Urinary bladder (tissue), 4 donors: ENCODE results near the gene MSRB1. TPM values are rescaled to one million over a fixed set of nuclear protein-coding genes. Genes with fewer than 3 reads are reported as not detected.
A peak's percentile ranks its signal among the peaks of the same experiment; 100 is the strongest.
"Not testable (repeated sequence)": the region's sequence is repeated elsewhere in the genome, so short reads cannot be mapped to it uniquely, and the experiment has no call there.

Source experiments
- DNase-seq: peaks from one replicate; pipeline ENCODE4 v3.0.0-alpha.2; 2015; ENCODE audit errors: extremely low spot score
- H3K27ac ChIP-seq: one replicate; pipeline ENCODE4 v1.5.1; 2013; ENCODE audit warnings: low read depth, mild to moderate bottlenecking, moderate library complexity
- H3K36me3 ChIP-seq: one replicate; pipeline ENCODE4 v1.6.1; 2013; ENCODE audit warnings: mild to moderate bottlenecking, moderate library complexity; ENCODE audit not compliant: insufficient read depth
- H3K4me1 ChIP-seq: one replicate; pipeline ENCODE4 v1.6.1; 2013; ENCODE audit warnings: mild to moderate bottlenecking, moderate library complexity; ENCODE audit not compliant: insufficient read depth
- H3K4me3 ChIP-seq: one replicate; pipeline ENCODE4 v1.5.1; 2013; ENCODE audit warnings: low read depth, low read length
- WGBS: extraction: QIAGEN DNeasy Blood & Tissue Kit; methylation state at CpG from one replicate; pipeline ENCODE4 v1.1.7; 2013; 5-methylcytosine and 5-hydroxymethylcytosine counted together
- polyA plus RNA-seq: library from polyadenylated mRNA; stranded (reverse); fragments of 200-250 nt; gene quantifications from one replicate; pipeline ENCODE4 v1.2.3, GENCODE V29; 2013
- total RNA-seq: library from RNA; depleted of rRNA; stranded (reverse); fragments of >200 nt; gene quantifications from one replicate; pipeline ENCODE4 v1.2.3, GENCODE V29; 2014
- donor health status: healthy with polysubstance abuse.
- donor health status: healthy.

The MSRB1 gene
- total and polyA plus RNA-seq, 2 donors = 4.0 to 107 TPM

GRCh38 chr16:1930338-1930720, 12.7 kb downstream of the MSRB1 start:
- no peak overlapping the region for H3K27ac ChIP-seq
- WGBS = 75% methylated on average over 10 of the region's 10 CpGs
- H3K36me3 ChIP-seq = no peaks in the 10 kb centered on the region
- no peaks in the 10 kb centered on the region for H3K4me1 ChIP-seq
- no peak for DNase-seq
- H3K4me3 ChIP-seq = no peak overlapping the region

GRCh38 chr16:1929578-1930337, 13.2 kb downstream of the MSRB1 start:
- 11% methylated on average over 70 of the region's 70 CpGs for WGBS
- Histone ChIP-seq H3K36me3 (no peaks in the 10 kb centered on the region), H3K27ac (no peak overlapping the region), H3K4me3 (peak overlapping the region; percentile 58), H3K4me1 (no peaks in the 10 kb centered on the region)
- DNase-seq = peak; percentile 31

GRCh38 chr16:1929105-1929504, 13.9 kb downstream of the MSRB1 start:
- no peak for DNase-seq
- no peaks in the 10 kb centered on the region for H3K36me3 ChIP-seq
- 9% methylated on average over 11 of the region's 11 CpGs for WGBS
- no peaks in the 10 kb centered on the region for H3K4me1 ChIP-seq
- no peak overlapping the region for H3K27ac ChIP-seq
- peak overlapping the region; percentile 58 for H3K4me3 ChIP-seq

DNA sequence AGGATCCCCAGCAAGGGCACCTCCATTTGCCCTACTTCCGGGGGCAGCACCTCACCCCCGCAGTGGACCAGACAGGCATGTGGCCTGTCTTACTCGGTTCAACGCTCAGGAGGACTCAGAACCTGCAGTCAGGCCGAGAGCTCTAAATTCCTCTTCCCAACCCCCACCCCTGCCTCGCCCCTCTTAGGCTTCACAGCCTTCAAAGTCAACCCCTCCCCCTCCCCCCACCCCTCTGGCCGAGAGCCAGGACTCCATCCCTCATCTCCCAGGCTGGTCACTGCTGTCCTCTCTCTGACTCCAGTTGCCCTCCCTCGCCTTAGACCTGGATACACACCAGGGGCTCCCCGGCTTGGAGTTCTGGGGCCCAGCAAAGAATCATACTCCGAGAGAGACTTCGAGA, 16.7 kb downstream of the MSRB1 start:
- H3K4me3 ChIP-seq = no peak overlapping the region
- DNase-seq = no peak
- 51% methylated on average over 11 of the region's 11 CpGs for WGBS
- no peaks in the 10 kb centered on the region for H3K4me1 ChIP-seq
- H3K36me3 ChIP-seq = no peaks in the 10 kb centered on the region
- H3K27ac ChIP-seq = no peak overlapping the region

- H3K4me3 ChIP-seq = no peak overlapping the region
- no peak for DNase-seq
- no peaks in the 10 kb centered on the region for H3K4me1 ChIP-seq
- WGBS = 78% methylated on average over 5 of the region's 5 CpGs
- no peaks in the 10 kb centered on the region for H3K36me3 ChIP-seq
- H3K27ac ChIP-seq = no peak overlapping the region
Measured at GRCh38 chr16:1924095-1924494, 18.9 kb downstream of the MSRB1 start.

GRCh38 chr16:1923299-1924034, 19.5 kb downstream of the MSRB1 start:
- no peak overlapping the region for H3K27ac ChIP-seq
- no peak for DNase-seq

DNA sequence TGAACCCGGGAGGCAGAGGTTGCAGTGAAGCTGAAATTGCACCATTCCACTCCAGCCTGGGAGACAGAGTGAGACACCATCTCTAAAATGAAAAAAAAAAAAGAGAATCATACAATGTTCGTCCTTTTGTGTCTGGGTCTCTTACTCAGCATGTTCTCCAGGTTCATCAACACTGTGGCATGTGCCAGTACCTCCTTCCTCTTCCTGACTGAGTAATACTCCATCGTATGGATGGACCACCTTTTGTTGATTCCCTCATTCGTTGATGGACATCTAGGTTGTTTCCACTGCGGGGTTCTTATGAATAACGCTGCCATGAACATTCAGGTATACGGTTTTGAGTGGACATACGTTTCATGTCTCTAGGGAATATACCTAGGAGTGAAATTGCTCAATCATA, 20.6 kb downstream of the MSRB1 start:
- 84% methylated on average over 8 of the region's 8 CpGs for WGBS
- H3K4me1 ChIP-seq = no peaks in the 10 kb centered on the region
- no peak for DNase-seq
- no peak overlapping the region for H3K27ac ChIP-seq
- H3K36me3 ChIP-seq = no peaks in the 10 kb centered on the region
- H3K4me3 ChIP-seq = no peak overlapping the region

More at GRCh38 chr16:1923299-1924034, 19.5 kb downstream of the MSRB1 start:
- Histone ChIP-seq H3K4me3 (no peak overlapping the region), H3K36me3 (no peaks in the 10 kb centered on the region), H3K4me1 (no peaks in the 10 kb centered on the region)
- WGBS = 13% methylated on average over 24 of the region's 24 CpGs

DNA sequence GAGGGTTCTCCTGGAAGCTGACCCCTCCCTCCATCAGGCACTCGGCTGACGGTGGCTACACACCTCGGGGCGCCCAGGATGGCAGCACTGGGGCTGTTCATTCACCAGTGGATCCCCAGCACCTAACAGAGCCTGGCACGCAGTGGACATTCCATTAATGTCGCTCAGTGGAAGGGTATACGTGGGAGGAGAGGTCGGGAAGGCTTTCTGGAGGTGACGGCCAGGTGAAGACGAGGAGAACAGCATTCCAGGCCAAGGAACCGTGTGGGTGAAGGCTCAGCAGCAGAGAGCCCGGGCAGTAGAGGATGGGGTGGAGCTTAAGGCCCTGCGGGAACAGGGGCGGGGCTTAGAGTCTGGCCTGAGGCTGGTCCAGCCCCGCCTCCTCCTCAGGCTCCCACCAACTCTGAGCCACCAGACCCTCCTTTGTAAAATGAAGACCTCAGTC, 22.2 kb downstream of the MSRB1 start:
- DNase-seq = no peak
- no peaks in the 10 kb centered on the region for H3K4me1 ChIP-seq
- H3K27ac ChIP-seq = no peak overlapping the region
- H3K36me3 ChIP-seq = no peaks in the 10 kb centered on the region
- 12% methylated on average over 15 of the region's 15 CpGs for WGBS
- H3K4me3 ChIP-seq = no peak overlapping the region

- H3K4me1 ChIP-seq, H3K36me3 ChIP-seq, H3K4me3 ChIP-seq, H3K27ac ChIP-seq, DNase-seq: not testable (repeated sequence)
- 70% methylated on average over 21 of the region's 21 CpGs for WGBS
Measured at GRCh38 chr16:1920122-1920521, 22.9 kb downstream of the MSRB1 start.

- Histone ChIP-seq H3K27ac (no peak overlapping the region), H3K4me1 (no peaks in the 10 kb centered on the region), H3K36me3 (no peaks in the 10 kb centered on the region), H3K4me3 (no peak overlapping the region)
- DNase-seq = no peak
- 28% methylated on average over 30 of the region's 30 CpGs for WGBS
Measured at GRCh38 chr16:1919327-1919998, 23.5 kb downstream of the MSRB1 start.

DNA sequence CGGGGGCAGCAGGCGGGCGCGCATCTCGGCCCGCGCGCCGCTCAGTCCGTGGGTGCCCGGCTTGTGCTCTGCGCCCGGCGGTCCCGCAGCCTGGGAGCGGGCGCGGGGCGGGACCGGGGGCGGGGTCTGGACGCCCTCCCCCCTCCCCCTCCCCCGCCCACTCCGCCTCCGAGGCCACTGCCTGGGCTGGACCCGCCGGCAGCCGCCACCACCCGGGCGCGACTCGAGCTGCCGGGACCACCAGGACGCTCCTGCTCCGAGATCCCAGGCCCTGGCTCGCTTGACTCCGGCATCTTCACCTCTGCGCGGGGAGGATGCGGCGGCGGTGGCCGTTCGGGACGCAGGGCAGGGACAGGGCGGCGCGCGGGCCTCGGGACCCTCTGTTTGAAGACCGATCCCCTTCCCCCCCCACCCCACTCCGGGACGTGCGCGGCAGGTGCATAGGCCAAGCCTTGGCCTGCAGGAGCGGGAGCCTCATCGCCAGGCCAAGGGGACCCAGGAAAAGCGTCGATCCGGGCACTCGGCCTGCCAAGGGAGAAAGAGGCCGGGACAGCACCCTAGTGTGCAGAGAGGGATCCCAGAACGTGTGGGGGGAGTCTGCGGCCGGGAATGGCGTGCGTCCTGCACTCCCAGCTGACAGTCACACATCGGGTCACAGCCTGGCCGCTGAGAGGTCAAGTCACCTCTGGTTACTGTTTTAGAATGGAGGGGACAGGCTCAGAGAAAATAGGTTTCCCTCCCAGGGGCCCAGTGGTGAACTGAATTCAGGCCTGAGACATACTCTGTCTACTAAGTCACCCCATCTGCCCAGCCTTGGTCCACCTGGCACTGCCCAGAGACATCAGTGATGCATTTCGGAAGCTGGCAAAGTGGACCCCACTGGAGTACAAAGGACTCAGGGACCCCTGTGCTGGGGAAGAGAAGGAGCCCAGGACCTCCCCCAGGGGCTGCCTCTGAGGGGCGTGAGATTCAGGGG, 24.4 kb downstream of the MSRB1 start, which contains the start of gene HS3ST6:
HS3ST6 (minus strand) TSS at position 65 of the 976 bp plus-strand sequence. CDS start 92 bp downstream, outside the sequence.
- Histone ChIP-seq H3K4me1 (no peaks in the 10 kb centered on the region), H3K4me3 (peak within 1 kb of the TSS; percentile 38), H3K27ac (no peak within 1 kb of the TSS), H3K36me3 (no peaks in the 10 kb centered on the region)
- WGBS = 4% methylated on average over 69 of the region's 71 CpGs
- no peak for DNase-seq

GRCh38 chr16:1917665-1918350, 25.2 kb downstream of the MSRB1 start:
- WGBS = under 1% methylated on average over 71 of the region's 81 CpGs
- H3K4me3 ChIP-seq = peak overlapping the region; percentile 38
- no peaks in the 10 kb centered on the region for H3K36me3 ChIP-seq
- no peak for DNase-seq
- H3K4me1 ChIP-seq = no peaks in the 10 kb centered on the region
- H3K27ac ChIP-seq = no peak overlapping the region
